RWPE2 (cell line): ENCODE measurements around the gene UNC5A.

Experiments
- ATAC-seq: fragments of 200-7000 bp; cut with Tn5 transposase; 3 replicates; pipeline ENCODE4 v1.9.1; 2021; ENCODE audit warnings: low read depth
- DNase-seq: peaks from one replicate; pipeline ENCODE4 v3.0.0-alpha.2; 2020; ENCODE audit warnings: low spot score
- H3K27ac ChIP-seq: fragments of 450-650 bp; 2 replicates; pipeline ENCODE4 v1.5.1; 2017; ENCODE audit warnings: mild to moderate bottlenecking; ENCODE audit not compliant: poor library complexity, severe bottlenecking
- H3K27me3 ChIP-seq: fragments of 250-450 bp; sonication (Bioruptor Pico); 2 replicates; pipeline ENCODE4 v1.5.1; 2021; ENCODE audit warnings: mild to moderate bottlenecking, moderate library complexity; ENCODE audit not compliant: insufficient read depth, poor library complexity, severe bottlenecking
- H3K36me3 ChIP-seq: fragments of 250-450 bp; sonication (Bioruptor Pico); 2 replicates; pipeline ENCODE4 v1.5.1; 2020; ENCODE audit warnings: low read depth, mild to moderate bottlenecking, moderate library complexity
- H3K4me1 ChIP-seq: fragments of 250-450 bp; sonication (Bioruptor Pico); 2 replicates; pipeline ENCODE4 v1.5.1; 2021; ENCODE audit warnings: mild to moderate bottlenecking, moderate library complexity; ENCODE audit not compliant: insufficient read depth, poor library complexity, severe bottlenecking
- H3K4me3 ChIP-seq: fragments of 250-450 bp; sonication (Bioruptor Pico); 2 replicates; pipeline ENCODE4 v1.5.1; 2021; ENCODE audit warnings: mild to moderate bottlenecking, moderate library complexity; ENCODE audit not compliant: severe bottlenecking
- H3K9me3 ChIP-seq: fragments of 250-450 bp; sonication (Bioruptor Pico); 2 replicates; pipeline ENCODE4 v1.5.1; 2021; ENCODE audit warnings: mild to moderate bottlenecking, moderate library complexity; ENCODE audit not compliant: severe bottlenecking
- TF ChIP-seq, protein P1 (sequence below): fragments of 450-650 bp; IDR thresholded peaks from one replicate; pipeline ENCODE4 v1.5.1; 2017; ENCODE audit warnings: mild to moderate bottlenecking, moderate library complexity; ENCODE audit not compliant: poor library complexity, severe bottlenecking

UNC5A gene

DNA sequence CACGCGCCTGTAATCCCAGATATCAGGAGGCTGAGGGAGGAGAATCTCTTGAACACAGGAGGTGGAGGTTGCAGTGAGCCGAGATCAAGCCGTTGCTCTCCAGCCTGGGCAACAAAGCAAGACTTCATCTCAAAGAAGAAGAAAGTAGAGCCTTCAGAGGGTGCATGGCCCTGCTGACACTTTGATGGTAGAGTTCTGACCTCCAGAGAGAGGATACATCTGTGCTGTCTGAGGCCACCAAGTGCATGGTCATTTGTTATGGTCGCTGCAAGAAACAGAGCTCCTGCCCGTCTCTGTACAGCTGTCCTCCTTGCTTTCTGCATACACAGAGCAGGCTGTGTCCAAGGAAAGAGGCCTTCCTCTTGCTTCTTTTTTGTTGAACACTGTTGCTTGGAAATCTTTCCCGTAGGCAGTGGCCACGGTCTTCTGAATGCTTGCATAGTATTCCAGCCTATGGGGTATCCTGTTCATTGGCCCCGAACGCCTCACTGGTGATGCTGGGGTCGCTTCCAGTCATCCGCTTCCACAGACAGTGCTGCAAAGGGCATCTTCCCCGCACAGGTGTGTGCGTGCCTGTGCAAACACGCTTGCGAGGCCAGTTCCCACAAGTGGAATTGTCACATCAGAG is 36.8 kb upstream of the UNC5A start:
- Histone ChIP-seq H3K27ac (no peak overlapping the region), H3K4me1 (no peaks in the 10 kb centered on the region), H3K4me3 (no peak overlapping the region), H3K27me3 (peaks cover 9% of the 10 kb centered on the region), H3K9me3 (no peaks in the 10 kb centered on the region), H3K36me3 (no peaks in the 10 kb centered on the region)
- no peak for ATAC-seq
- TF ChIP-seq, protein P1, sequence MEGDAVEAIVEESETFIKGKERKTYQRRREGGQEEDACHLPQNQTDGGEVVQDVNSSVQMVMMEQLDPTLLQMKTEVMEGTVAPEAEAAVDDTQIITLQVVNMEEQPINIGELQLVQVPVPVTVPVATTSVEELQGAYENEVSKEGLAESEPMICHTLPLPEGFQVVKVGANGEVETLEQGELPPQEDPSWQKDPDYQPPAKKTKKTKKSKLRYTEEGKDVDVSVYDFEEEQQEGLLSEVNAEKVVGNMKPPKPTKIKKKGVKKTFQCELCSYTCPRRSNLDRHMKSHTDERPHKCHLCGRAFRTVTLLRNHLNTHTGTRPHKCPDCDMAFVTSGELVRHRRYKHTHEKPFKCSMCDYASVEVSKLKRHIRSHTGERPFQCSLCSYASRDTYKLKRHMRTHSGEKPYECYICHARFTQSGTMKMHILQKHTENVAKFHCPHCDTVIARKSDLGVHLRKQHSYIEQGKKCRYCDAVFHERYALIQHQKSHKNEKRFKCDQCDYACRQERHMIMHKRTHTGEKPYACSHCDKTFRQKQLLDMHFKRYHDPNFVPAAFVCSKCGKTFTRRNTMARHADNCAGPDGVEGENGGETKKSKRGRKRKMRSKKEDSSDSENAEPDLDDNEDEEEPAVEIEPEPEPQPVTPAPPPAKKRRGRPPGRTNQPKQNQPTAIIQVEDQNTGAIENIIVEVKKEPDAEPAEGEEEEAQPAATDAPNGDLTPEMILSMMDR = no peak
- DNase-seq = no peak

DNA sequence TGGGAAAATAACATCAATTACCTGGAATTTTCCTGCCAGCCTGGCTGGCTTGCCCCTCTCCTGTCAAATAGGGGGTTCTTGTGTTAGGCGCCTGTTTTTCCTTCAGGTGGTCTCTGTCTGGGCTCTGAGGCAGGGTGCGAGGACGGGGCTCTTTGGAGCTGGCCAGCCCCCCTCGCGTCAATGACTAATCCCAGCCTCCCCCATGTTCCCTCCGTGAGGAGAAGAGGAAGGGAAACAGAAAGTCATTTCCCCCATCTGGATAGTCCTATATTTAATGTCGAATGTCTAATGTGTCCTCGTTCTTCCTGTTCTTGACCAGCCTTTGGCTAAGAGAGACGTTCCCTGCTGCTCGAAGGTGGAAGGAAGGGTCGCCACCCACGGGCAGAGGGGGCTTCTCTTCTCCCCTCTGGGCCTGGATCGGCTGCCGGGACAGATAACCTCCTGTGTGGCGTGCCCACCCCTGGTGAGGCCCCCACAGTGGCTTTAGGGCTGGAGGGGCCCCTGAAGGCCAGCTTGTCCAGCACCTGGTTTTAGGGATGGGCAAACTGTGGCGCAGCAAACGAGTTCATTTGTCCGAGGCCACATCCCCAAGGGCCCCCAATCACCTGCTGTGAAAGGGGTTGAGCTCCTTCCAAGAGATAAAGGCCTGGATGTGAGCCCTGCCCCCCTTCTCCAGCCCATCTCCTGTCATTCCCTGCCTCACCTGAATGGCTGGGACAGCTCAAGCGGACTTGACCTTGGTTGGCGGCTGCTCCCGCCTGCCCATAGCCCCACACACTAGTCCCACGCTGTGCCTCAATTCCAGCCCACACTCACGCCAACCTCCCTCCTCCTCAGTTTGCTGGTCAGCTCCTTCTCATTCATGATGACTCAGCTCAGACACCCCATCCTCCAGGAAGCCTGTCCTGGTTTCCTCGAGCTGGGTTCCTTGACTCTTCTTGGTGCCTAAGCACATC is 35.9 kb upstream of the UNC5A start:
- DNase-seq (no peak), ATAC-seq (no peak)
- Histone ChIP-seq H3K27me3 (peaks cover 8% of the 10 kb centered on the region), H3K4me3 (no peak overlapping the region), H3K27ac (no peak overlapping the region), H3K36me3 (no peaks in the 10 kb centered on the region), H3K9me3 (no peaks in the 10 kb centered on the region), H3K4me1 (no peaks in the 10 kb centered on the region)
- TF ChIP-seq, protein P1 = no peak

DNA sequence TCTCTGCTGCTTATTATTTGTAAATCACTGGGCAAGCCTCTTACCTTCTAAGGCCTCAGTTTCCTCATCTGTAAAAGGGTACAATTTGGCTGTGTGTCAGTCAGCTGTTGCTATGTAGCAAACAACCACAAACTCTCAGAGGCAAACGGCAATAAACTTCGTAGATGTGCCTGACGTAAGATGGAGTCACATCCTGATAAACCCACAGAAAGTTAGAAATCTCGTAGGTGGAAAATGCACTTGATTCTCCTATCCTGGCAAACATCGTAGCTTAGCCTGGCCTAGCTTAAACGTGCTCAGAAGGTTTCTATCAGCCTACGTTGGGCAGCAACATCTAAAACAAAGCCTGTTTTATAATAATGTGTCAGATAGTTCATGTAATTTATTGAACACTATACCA is 35.0 kb upstream of the UNC5A start:
- H3K36me3 ChIP-seq = no peaks in the 10 kb centered on the region
- no peak for DNase-seq
- H3K4me1 ChIP-seq = no peaks in the 10 kb centered on the region
- no peaks in the 10 kb centered on the region for H3K9me3 ChIP-seq
- no peak overlapping the region for H3K4me3 ChIP-seq
- ATAC-seq = no peak
- no peak overlapping the region for H3K27ac ChIP-seq
- TF ChIP-seq, protein P1 = no peak
- peaks cover 8% of the 10 kb centered on the region for H3K27me3 ChIP-seq

DNA sequence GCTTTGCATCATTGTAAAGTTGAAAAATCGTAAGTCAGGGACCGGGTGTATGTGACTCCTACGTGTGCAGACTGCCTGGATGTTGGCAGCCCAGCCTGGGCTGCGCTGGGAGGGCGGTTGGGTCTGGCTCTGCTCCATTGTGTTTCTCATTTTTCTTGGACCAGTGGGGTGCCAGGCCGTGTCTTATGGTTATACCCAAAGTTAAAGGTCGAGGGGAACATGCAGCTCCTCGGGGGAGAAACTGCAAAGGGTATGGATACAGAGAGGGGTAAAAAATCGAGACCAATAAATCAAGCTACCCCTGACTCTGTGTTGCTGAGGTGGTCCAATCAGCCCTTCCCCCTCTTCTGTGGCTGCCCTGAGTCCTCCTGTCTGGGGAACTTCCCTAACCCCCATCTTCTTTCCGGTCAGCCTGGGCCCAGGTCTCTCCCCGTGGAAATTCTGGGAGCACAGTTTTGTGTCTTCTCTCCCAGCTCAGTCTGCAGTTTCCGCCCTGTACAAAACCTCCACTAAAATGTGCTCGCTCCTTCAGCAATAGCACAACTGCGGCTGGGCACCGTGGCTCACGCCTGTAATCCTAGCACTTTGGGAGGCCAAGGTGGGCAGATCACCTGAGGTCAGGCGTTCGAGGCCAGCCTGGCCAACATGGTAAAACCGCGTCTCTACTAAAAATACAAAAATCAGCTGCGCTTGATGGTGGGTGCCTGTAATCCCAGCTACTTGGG is 34.1 kb upstream of the UNC5A start:
- Histone ChIP-seq H3K9me3 (no peaks in the 10 kb centered on the region), H3K4me3 (no peak overlapping the region), H3K27me3 (peaks cover 8% of the 10 kb centered on the region), H3K27ac (no peak overlapping the region), H3K4me1 (no peaks in the 10 kb centered on the region), H3K36me3 (no peaks in the 10 kb centered on the region)
- ATAC-seq (no peak), DNase-seq (no peak)
- TF ChIP-seq, protein P1 = no peak
